ENCODE results near the gene ACTR6.

ACTR6 gene

DNA sequence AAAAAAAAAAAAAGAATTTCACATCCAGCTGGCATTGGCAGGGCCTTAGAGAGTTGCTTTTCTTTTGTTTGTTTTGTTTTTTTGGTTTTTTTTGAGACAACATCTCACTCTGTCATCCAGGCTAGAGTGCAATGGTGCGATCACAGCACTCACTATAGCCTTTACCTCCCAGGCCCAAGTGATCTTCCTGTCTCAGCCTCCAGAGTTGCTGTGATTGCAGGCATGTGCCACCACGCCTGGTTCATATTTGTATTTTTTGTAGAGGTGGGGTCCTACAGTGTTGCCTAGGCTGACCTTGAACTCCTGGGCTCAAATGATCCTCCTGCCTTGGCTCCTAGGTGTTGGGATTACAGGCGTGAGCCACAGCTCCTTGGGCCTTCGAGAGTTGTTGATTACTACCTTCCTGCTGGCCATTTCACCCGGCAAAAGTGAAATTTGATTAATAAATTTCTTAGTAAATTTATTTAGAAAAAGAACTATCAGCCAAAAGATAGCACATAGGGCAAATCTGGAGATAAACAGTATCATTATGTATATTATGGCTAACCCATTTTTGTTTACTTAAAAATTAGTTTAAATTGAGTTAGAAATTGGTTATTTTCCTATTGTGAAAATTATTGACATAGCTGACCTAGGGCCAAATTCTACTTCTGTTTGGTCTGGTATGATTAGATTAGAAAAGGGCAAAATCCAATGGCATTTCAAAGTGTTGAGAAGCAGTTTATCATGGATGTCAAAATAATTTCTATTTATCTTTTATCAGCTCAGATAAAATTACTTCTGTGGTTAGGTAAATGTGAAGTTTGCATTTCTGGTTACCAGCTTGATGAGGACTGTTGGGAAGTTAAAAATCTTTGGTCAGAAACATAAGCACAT is 12.6 kb downstream of the ACTR6 start:
- H3K9me3 ChIP-seq (ENCODE audit: insufficient read depth, low read depth, low read length), result no peaks in the 10 kb centered on the region
- H2AFZ ChIP-seq (ENCODE audit: low read length), result no peak overlapping the region
- H3K36me3 ChIP-seq (ENCODE audit: insufficient read depth, low read length), result peaks cover 42% of the 10 kb centered on the region; the same call in 1 of the 2 replicates
- no peaks in the 10 kb centered on the region for H3K27me3 ChIP-seq (ENCODE audit: insufficient read depth, low read length, poor library complexity, severe bottlenecking)
- H3K4me3 ChIP-seq (ENCODE audit: low read length, poor library complexity, severe bottlenecking), result no peak overlapping the region
- no peak overlapping the region for H3K4me2 ChIP-seq (ENCODE audit: low read depth, low read length, poor library complexity, severe bottlenecking)
- no peaks in the 10 kb centered on the region for H4K20me1 ChIP-seq (ENCODE audit: insufficient read depth, low read length, poor library complexity, severe bottlenecking)
- H3K9ac ChIP-seq (ENCODE audit: low read depth, low read length, poor library complexity, severe bottlenecking), result no peak overlapping the region
- no peaks in the 10 kb centered on the region for H3K9me2 ChIP-seq (replicated peaks; ENCODE audit: low read depth, low read length)
- H3F3A ChIP-seq (ENCODE audit: low read depth), result no peaks in the 10 kb centered on the region
- H3K4me1 ChIP-seq (ENCODE audit: insufficient read depth, low read length, poor library complexity, severe bottlenecking), result no peaks in the 10 kb centered on the region
- TF ChIP-seq, protein P1, sequence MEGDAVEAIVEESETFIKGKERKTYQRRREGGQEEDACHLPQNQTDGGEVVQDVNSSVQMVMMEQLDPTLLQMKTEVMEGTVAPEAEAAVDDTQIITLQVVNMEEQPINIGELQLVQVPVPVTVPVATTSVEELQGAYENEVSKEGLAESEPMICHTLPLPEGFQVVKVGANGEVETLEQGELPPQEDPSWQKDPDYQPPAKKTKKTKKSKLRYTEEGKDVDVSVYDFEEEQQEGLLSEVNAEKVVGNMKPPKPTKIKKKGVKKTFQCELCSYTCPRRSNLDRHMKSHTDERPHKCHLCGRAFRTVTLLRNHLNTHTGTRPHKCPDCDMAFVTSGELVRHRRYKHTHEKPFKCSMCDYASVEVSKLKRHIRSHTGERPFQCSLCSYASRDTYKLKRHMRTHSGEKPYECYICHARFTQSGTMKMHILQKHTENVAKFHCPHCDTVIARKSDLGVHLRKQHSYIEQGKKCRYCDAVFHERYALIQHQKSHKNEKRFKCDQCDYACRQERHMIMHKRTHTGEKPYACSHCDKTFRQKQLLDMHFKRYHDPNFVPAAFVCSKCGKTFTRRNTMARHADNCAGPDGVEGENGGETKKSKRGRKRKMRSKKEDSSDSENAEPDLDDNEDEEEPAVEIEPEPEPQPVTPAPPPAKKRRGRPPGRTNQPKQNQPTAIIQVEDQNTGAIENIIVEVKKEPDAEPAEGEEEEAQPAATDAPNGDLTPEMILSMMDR (conservative IDR thresholded peaks at IDR 0.05; ENCODE audit: low read length), result no peak
- no peak for TF ChIP-seq EZH2phosphoT487 (IDR thresholded peaks at IDR 0.05; ENCODE audit: borderline replicate concordance)
- H3K79me2 ChIP-seq (ENCODE audit: insufficient read depth, low read length), result no peaks in the 10 kb centered on the region

DNA sequence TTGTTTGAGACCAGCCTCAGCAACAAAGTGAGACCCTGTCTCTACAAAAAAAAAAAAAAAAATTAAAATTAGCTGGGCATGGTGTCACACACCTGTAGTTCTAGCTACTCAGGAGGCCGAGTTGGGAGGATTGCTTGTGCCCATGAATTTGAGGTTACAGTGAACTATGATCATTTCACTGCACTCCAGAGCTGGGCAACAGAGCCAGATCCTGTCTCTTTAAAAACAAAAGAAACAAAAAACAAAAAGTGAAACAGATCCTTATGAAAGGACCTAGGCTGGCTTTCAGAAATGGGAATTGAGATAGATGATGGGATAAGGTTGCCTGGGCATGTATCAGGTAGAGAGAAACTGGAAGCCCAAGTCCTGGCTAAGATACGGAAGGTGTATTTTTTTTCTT is 13.9 kb downstream of the ACTR6 start:
- Histone ChIP-seq H3K4me2 (ENCODE audit: low read depth, low read length, poor library complexity, severe bottlenecking) (no peak overlapping the region), H2AFZ (ENCODE audit: low read length) (no peak overlapping the region), H3K9me2 (replicated peaks; ENCODE audit: low read depth, low read length) (no peaks in the 10 kb centered on the region), H3F3A (ENCODE audit: low read depth) (no peaks in the 10 kb centered on the region), H3K36me3 (ENCODE audit: insufficient read depth, low read length) (peaks cover 40% of the 10 kb centered on the region; the same call in 1 of the 2 replicates), H3K9ac (ENCODE audit: low read depth, low read length, poor library complexity, severe bottlenecking) (no peak overlapping the region), H3K9me3 (ENCODE audit: insufficient read depth, low read depth, low read length) (no peaks in the 10 kb centered on the region), H4K20me1 (ENCODE audit: insufficient read depth, low read length, poor library complexity, severe bottlenecking) (no peaks in the 10 kb centered on the region), H3K27me3 (ENCODE audit: insufficient read depth, low read length, poor library complexity, severe bottlenecking) (no peaks in the 10 kb centered on the region), H3K79me2 (ENCODE audit: insufficient read depth, low read length) (no peaks in the 10 kb centered on the region), H3K4me1 (ENCODE audit: insufficient read depth, low read length, poor library complexity, severe bottlenecking) (no peaks in the 10 kb centered on the region), H3K4me3 (ENCODE audit: low read length, poor library complexity, severe bottlenecking) (no peak overlapping the region)
- no peak for TF ChIP-seq EZH2phosphoT487 (IDR thresholded peaks at IDR 0.05; ENCODE audit: borderline replicate concordance)
- TF ChIP-seq, protein P1 (conservative IDR thresholded peaks at IDR 0.05; ENCODE audit: low read length), result no peak

DNA sequence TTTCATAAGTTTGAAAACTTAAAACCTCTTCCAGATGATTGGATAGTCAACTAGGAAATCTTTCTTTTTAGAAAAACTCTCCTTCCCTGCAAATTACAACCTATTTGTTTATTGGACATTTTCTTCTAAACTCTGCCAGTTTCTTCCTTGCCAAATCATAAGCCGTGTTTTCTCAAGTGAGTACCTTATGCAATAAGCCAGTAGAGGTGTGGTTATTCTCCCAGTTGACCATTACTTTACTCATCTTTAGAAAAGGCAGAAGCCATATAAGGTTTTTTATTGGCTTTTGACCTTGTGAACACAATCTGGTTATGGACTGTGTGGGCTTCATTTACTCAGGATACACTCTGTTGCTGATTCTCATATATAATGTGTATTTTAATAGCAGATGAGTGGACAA is 14.6 kb downstream of the ACTR6 start:
- no peaks in the 10 kb centered on the region for H3K4me1 ChIP-seq (ENCODE audit: insufficient read depth, low read length, poor library complexity, severe bottlenecking)
- no peaks in the 10 kb centered on the region for H3F3A ChIP-seq (ENCODE audit: low read depth)
- H3K9ac ChIP-seq (ENCODE audit: low read depth, low read length, poor library complexity, severe bottlenecking), result no peak overlapping the region
- no peaks in the 10 kb centered on the region for H4K20me1 ChIP-seq (ENCODE audit: insufficient read depth, low read length, poor library complexity, severe bottlenecking)
- H3K27me3 ChIP-seq (ENCODE audit: insufficient read depth, low read length, poor library complexity, severe bottlenecking), result no peaks in the 10 kb centered on the region
- H3K9me3 ChIP-seq (ENCODE audit: insufficient read depth, low read depth, low read length), result no peaks in the 10 kb centered on the region
- H3K79me2 ChIP-seq (ENCODE audit: insufficient read depth, low read length), result no peaks in the 10 kb centered on the region
- no peak overlapping the region for H2AFZ ChIP-seq (ENCODE audit: low read length)
- peaks cover 42% of the 10 kb centered on the region; the same call in 1 of the 2 replicates for H3K36me3 ChIP-seq (ENCODE audit: insufficient read depth, low read length)
- no peak overlapping the region for H3K4me3 ChIP-seq (ENCODE audit: low read length, poor library complexity, severe bottlenecking)
- H3K4me2 ChIP-seq (ENCODE audit: low read depth, low read length, poor library complexity, severe bottlenecking), result no peak overlapping the region
- no peaks in the 10 kb centered on the region for H3K9me2 ChIP-seq (replicated peaks; ENCODE audit: low read depth, low read length)
- TF ChIP-seq, protein P1 (conservative IDR thresholded peaks at IDR 0.05; ENCODE audit: low read length), result no peak
- no peak for TF ChIP-seq EZH2phosphoT487 (IDR thresholded peaks at IDR 0.05; ENCODE audit: borderline replicate concordance)

Measured in Loucy (cell line).